K562 (cell line): ENCODE measurements around the gene CALML6.

Experiments used
- EZH2 ChIP-seq: IDR thresholded peaks from 2 replicates; pipeline ENCODE4 v1.6.1; 2012; ENCODE audit warnings: low read depth, mild to moderate bottlenecking, inconsistent platforms, low read length, borderline replicate concordance
- FOXA1 ChIP-seq: fragments of 450-650 bp; IDR thresholded peaks from 2 replicates; pipeline ENCODE4 v1.6.1; 2016; ENCODE audit warnings: mild to moderate bottlenecking, borderline replicate concordance
- FOXM1 ChIP-seq, 2 experiments: fragments of 450-650 bp in 1 of 2; sonication (generic) in 1 of 2; formaldehyde crosslinking in 1 of 2; IDR thresholded peaks; 2 replicates each; pipeline versions ENCODE4 v1.6.1 to v1.9.0; 2017 to 2022; ENCODE audit warnings: low read depth in 2 of 2, mild to moderate bottlenecking in 2 of 2, missing genetic modification reagents in 1 of 2, moderate library complexity in 1 of 2
- GTF2A2 ChIP-seq: IDR thresholded peaks from 2 replicates; pipeline ENCODE4 v1.6.1; 2016; ENCODE audit warnings: mild to moderate bottlenecking, missing genetic modification characterization, missing compliant biosample characterization
- PHF21A ChIP-seq: fragments of 450-650 bp; IDR thresholded peaks from 2 replicates; pipeline ENCODE4 v1.6.1; 2017; ENCODE audit warnings: low read depth, borderline replicate concordance
- RCOR1 ChIP-seq, 2 experiments: IDR thresholded peaks; 2 replicates each; pipeline ENCODE4 v1.6.1; 2012; ENCODE audit warnings: low read depth in 2 of 2, low read length in 2 of 2, borderline replicate concordance in 1 of 2, improper control_type of control experiment in 1 of 2
- SMAD2 ChIP-seq: fragments of 150-350 bp; IDR thresholded peaks from 2 replicates; pipeline ENCODE4 v1.6.1; 2014; ENCODE audit warnings: low read depth, mild to moderate bottlenecking, low read length
- THRB ChIP-seq: fragments of 450-650 bp; formaldehyde crosslinking; conservative IDR thresholded peaks from 2 replicates; pipeline ENCODE4 v1.4.0; 2022; ENCODE audit warnings: mild to moderate bottlenecking, missing genetic modification characterization
- ZFP36 ChIP-seq: fragments of 150-350 bp; IDR thresholded peaks from 2 replicates; pipeline ENCODE4 v1.6.1; 2018; ENCODE audit warnings: low read length, low read depth; ENCODE audit not compliant: partially characterized antibody
- ZNF121 ChIP-seq: sonication (generic); formaldehyde crosslinking; conservative IDR thresholded peaks from 2 replicates; pipeline ENCODE4 v1.8.0; 2022; ENCODE audit warnings: missing genetic modification reagents
- ZNF583 ChIP-seq: fragments of 250-450 bp; sonication (Bioruptor Pico); IDR thresholded peaks from 2 replicates; pipeline ENCODE4 v1.4.0; 2020
- TF ChIP-seq, protein P1 (sequence below), 3 experiments: IDR thresholded peaks in 2 of 3; conservative IDR thresholded peaks in 1 of 3; 2 replicates each; pipeline ENCODE4 v1.5.1; 2011 to 2012; ENCODE audit warnings: low read length in 3 of 3, mild to moderate bottlenecking in 3 of 3, control low read depth in 2 of 3, improper control_type of control experiment in 1 of 3, inconsistent platforms in 1 of 3, low read depth in 1 of 3, mixed read lengths in 1 of 3, moderate library complexity in 1 of 3; ENCODE audit not compliant: insufficient read depth in 2 of 3

- TF ChIP-seq RCOR1 (IDR thresholded peaks at IDR 0.05; ENCODE audit: borderline replicate concordance in 1 of 2, low read depth in 2 of 2, low read length in 2 of 2) = no peak
- TF ChIP-seq ZFP36 = no peak
- TF ChIP-seq FOXA1 = no peak
- no peak for TF ChIP-seq PHF21A
- TF ChIP-seq, protein P1, sequence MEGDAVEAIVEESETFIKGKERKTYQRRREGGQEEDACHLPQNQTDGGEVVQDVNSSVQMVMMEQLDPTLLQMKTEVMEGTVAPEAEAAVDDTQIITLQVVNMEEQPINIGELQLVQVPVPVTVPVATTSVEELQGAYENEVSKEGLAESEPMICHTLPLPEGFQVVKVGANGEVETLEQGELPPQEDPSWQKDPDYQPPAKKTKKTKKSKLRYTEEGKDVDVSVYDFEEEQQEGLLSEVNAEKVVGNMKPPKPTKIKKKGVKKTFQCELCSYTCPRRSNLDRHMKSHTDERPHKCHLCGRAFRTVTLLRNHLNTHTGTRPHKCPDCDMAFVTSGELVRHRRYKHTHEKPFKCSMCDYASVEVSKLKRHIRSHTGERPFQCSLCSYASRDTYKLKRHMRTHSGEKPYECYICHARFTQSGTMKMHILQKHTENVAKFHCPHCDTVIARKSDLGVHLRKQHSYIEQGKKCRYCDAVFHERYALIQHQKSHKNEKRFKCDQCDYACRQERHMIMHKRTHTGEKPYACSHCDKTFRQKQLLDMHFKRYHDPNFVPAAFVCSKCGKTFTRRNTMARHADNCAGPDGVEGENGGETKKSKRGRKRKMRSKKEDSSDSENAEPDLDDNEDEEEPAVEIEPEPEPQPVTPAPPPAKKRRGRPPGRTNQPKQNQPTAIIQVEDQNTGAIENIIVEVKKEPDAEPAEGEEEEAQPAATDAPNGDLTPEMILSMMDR (IDR thresholded peaks at IDR 0.05 in 2 of 3, conservative IDR thresholded peaks at IDR 0.05 in 1 of 3; ENCODE audit: insufficient read depth in 2 of 3, low read depth in 1 of 3, low read length in 3 of 3) = no peak
- TF ChIP-seq GTF2A2 (tag) = no peak
- TF ChIP-seq ZNF121 (CRISPR knock-in tag) = no peak
- TF ChIP-seq ZNF583 = no peak
- no peak for TF ChIP-seq FOXM1 (IDR thresholded peaks at IDR 0.05; ENCODE audit: low read depth)
- no peak for TF ChIP-seq FOXM1 (CRISPR knock-in tag; IDR thresholded peaks at IDR 0.05; ENCODE audit: low read depth)
- TF ChIP-seq SMAD2 = no peak
- TF ChIP-seq EZH2 = no peak
- no peak for TF ChIP-seq THRB (CRISPR knock-in tag)
Measured at GRCh38 chr1:1914971-1915692, at the start of gene CALML6.
